SHP77 treated with DMSO at 0.1 percent for 48 hours (cell line): ENCODE measurements around the gene RPH3AL.
"Not testable (repeated sequence)": the region's sequence is repeated elsewhere in the genome, so short reads cannot be mapped to it uniquely, and the experiment has no call there.

Source experiments
- DNase-seq: peaks from one replicate; lab custom pipeline; 2025; lab: John Stamatoyannopoulos, UW

The RPH3AL gene

DNA sequence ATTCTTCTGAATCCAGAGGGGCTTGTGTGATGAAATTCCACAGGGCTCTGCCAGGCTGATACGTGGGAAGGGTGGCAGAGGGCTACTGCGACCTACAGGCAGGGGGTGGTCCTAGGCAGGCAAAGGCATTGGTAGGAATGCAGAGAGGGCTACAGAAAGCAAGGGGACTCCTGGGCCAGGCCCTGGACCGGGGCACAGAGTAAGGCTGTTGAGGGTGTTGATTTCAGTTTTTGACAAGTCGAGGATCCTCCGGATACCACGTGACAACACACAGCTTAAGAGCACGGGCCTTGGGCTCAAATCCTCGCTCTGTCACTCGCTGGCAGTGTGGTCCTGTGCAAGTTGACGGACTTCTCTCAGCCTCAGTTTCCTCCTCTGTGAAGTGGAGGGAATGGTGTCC, 152.0 kb downstream of the RPH3AL start:
- no peak for DNase-seq

DNA sequence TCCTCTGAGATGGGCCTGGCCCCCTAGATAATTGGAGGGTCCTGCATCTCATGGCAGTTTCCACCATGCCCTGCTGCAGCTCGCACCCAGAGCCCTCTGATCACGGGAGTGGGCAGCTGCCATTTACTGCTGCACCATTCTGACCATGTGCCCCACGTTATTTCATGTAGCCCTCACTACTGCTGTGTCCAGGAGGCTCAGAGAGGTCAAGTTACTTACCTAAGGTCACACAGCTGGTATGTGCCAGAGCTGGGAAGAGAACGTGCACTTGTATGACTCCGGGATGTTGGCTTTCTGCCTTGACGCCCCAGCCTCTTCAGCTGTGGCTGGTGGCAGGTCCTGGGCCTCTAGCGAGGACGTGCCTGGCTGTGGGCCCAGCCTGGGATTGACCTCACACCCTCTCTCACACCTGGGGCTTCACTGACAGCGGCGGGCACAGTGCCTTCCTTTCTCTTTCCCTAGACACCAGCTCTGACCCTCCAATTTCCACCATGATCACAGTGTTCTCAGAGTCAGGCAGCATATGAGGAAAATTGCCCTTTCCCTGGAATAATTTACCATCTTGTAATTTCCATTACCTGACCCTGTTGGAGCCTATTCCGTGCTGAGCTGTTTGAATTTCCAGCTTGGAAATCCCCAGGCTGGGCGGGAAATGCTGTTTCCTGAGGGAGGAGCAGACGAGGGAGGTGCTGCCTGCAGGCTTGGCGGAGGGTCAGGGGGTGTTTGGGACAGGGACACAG, 152.6 kb downstream of the RPH3AL start:
- peak; percentile 37 for DNase-seq

DNA sequence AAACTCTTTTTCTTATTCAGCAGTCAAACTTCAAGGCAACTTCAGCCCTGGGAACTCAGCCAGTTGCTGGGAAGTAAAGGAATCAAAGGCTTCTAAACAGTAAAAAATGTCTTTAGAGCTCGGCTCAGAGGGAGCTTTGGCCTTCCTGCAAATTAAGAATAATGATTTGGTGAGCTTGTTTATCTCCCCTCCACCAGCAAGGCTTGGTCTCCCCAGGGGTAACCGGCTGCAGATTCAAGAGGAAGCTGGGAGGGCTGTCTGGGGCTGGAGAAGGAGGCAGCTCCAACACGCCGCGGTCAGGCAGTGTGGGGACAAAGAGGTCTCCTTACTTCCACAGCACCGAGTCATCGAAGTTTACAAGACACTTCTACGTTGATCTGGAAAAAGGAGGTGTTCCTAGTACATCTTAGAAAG, 153.4 kb downstream of the RPH3AL start:
- DNase-seq, result no peak

DNA sequence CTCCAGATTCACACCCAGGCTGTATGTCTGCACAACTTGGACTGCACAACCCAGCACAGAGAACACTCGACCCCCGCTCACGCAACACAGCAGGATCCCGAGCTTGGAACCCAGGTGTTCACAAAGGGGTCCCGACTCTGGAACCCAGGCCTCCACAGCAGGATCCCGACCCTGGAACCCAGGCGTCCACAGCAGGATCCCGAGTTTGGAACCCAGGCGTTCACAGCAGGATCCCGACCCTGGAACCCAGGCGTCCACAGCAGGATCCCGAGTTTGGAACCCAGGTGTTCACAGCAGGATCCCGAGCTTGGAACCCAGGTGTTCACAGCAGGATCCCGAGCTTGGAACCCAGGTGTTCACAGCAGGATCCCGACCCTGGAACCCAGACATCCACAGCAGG, 154.4 kb downstream of the RPH3AL start:
- DNase-seq, result not testable (repeated sequence)

DNA sequence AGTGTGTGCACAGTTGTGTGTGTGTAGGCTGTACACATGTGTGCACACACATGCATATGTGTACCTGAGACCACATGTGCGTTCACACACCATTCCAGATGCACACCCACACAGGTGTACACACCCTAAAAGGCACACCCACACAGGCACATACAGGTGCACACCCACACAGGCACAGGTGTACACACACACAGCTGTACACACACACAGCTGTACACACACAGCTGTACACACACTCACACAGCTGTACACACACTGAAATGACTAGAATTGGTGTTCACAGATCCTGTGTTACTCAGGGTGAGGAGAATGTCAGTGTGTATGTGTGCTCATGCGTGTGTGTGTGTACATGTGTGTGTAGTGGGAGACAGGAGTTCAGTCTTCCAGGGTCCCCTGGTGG, 155.3 kb downstream of the RPH3AL start:
- no peak for DNase-seq

DNA sequence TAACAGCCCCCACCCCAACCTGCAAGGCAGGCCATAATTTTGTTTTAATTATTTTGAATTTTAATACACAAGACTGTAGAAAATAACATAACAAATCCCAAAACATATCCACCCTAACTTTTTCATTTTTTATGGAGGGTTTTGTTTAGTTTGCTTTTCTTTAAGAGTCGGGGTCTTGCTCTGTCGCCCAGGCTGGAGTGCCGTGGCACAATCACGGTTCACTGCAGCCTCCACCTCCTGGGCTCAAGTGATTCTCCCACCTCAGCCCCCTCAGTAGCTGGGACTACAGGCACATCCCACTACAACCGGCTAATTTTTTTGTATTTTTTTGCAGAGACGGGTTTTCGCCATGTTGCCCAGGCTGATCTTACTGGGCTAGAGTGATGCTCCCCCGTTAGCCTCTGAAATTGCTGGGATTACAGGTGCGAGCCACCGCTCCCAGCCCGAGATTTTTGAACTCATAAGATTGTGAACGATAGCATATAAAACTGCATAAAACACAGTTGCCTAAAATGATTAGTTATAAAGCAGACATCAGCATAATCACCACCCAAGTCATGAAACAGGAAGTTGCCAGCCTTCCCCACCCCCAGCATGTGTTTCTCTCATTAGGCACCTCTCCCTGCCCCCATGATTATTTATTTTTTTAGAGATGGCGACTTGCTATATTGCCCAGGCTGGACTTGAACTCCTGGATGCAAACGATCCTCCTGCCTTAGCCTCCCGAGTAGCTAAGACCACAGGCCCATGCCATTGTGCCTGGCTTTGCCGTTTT, 157.6 kb downstream of the RPH3AL start:
- no peak for DNase-seq

DNA sequence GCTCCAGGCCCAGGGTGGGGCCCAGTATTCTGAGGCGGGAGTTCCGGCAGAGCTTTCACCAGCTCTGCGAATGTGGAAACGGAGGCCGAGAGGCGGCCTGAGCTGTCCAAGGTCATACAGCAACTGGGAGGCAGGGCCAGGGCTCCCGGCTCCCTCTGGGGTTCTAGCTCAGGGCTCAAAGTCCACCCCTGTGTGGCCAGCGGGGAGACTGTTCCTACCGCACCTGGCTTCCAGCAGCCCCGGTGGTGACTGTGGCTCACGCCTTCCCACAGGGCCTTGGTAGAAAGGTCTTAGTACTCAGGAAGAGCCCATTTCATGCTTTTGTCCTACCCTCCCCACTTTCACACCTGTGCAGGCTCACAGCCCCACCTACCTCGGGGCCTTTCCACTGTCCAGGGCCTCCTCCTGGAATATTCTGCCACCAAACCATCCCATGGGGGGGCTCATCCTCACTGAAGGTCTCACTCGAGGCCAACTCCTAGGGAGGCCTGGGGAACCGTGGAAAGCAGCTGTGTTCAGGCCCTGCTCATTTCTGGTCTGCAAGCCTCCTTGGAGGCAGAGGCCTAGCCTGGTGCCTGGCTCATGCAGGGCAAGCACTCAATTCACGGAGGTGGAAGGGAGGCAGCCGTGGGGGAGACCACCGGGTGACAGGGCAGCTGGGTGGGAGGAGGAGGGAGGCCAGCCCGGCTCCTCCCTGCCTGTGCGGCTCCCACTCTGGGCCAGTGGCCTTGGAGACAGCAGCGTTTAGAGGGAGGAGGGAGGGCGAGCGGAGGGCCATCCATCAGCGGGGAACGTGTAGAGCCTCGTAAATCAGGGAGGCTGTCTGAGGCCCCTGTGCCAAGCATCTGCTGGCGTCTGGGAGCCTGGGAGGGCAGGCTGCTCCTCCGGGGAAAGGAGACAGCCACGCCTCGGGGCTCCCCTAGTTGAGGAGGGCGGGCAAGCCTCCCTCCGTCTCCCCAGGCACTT, 158.5 kb downstream of the RPH3AL start:
- DNase-seq, result peak; percentile 81

DNA sequence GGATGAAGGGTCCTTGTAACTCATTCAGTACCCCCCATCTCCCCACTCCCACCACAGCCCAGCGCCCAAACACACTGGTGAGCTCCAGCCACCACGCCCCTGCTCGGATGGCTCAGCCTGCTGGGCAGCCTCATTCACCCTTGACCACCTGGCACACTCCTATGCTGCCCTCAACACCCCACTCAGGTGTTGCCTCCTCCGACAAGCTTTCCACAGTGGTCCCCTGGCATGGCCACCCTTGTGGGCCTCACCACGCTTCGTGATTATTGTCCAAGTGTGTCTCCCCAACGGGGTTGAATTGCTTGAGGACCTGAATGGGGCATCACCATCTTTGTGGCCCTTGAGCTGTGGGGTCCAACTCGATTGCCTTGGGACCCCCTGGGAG, 159.2 kb downstream of the RPH3AL start:
- DNase-seq, result no peak

DNA sequence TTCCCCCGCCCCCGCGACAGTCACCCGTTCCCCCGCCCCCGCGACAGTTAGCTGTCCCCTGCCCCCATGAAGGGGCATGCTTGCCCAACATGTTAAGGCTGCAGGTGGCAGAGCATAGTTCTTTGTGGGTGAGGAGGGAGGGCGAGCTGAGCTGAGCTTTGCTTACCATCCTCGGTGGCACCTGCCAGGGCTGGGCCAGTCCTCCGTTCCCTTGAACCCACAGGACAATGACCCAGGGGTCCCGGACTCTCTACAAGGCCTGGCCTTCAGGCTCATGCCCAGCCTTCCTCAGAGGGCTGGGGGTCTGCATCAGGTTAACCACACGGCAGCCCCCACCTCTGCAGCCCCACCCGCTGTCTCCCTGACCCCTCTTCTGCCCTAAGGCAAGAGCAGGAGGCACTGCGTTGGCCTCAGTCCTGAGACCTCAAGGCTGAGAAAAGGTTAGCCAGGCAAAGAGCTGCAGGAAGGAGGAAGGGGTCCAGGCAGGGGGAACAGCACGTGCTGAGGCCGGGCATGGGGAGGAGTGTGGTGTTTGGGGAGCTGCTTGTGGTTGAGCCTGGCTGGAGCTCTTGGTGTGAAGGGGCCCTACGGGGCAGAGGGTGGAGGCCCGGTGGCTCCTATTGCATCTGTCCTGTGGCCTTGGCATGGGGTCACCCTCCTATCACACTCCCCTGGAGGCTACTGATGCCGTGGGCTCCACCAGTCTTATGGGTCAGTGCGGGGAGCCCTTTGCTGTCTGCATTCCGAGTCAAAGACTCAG, 159.8 kb downstream of the RPH3AL start:
- no peak for DNase-seq

DNA sequence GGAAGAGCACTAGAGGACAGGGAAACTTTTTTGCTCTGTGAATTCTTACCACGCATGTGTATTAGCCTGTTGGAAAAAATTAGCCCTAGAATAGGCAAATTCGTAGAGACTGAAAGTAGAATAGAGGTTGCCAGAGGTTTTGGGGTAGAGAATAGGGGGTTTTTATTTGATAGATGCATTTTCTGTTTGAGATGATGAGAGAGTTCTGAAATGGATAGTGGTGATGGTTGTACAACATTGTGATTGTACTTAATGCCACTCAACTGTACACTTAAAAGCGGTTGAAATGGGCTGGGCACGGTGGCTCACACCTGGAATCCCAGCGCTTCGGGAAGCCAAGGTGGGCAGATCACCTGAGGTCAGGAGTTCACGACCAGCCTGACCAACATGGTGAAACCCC, 163.2 kb downstream of the RPH3AL start:
- no peak for DNase-seq

DNA sequence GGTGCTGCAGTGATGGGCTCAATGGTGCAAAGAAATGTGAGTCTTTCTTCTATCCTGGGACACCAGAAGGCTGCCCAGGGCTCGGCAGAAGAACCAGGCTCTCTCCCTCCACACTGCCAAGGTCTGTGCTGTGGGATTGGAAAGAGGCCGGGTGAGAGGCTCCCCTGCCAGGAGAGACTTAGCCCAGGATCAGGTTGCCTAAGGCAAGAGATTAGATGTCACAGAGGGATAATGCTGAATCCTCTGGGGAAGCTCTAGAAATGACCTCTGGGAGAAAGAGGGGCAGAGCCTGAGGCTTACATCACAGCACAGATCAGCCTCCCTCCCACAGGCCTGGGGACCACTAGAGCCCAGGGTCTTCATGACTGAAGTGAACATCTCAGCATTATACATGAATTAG, 165.5 kb downstream of the RPH3AL start:
- no peak for DNase-seq

DNA sequence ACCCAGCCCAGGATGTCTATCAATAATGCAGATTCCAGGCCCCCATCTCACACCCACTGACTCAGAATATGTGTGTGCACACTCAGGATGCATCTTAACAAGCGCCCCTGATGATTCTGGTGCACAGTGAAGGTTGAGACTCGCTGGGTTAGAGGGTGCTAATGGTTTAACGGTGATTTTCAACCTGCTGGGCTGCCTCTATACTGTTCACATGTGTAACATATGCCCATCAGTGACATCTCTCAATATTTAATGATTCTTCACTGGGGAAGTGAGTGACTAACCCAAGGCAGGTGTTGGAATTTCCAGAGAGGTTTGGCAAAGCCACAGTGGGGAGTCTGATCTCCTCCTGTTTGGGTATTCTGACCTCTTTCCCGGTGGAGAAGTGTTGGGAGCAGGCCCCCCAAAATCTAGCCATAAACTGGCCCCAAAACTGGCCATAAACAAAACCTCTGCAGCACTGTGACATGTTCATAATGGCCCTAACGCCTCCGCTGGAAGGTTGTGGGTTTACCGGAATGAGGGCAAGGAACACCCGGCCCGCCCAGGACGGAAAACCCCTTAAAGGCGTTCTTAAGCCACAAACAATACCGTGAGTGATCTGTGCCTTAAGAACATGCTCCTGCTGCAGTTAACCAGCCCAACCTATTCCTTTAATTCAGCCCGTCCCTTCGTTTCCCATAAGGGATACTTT, 167.0 kb downstream of the RPH3AL start:
- DNase-seq, result no peak

DNA sequence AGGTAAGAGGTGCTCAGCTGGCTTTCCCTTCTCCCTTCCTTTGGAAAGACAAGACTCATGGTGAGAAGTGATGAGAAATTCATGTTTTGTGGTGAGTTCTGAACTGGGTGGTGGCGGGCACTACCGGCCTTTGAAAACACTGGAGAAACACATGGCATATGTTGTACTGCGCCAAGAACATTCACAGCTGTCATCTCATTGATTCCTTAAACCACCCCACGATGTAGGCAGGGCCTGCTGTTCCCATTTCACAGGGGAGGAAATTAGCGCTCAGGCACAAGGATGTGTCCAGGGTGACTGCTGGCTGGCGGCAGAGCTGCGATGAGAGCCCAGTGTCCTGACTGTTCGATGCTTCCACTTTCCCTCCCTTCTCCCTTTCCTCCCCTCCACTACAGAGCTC, 169.6 kb downstream of the RPH3AL start:
- no peak for DNase-seq

DNA sequence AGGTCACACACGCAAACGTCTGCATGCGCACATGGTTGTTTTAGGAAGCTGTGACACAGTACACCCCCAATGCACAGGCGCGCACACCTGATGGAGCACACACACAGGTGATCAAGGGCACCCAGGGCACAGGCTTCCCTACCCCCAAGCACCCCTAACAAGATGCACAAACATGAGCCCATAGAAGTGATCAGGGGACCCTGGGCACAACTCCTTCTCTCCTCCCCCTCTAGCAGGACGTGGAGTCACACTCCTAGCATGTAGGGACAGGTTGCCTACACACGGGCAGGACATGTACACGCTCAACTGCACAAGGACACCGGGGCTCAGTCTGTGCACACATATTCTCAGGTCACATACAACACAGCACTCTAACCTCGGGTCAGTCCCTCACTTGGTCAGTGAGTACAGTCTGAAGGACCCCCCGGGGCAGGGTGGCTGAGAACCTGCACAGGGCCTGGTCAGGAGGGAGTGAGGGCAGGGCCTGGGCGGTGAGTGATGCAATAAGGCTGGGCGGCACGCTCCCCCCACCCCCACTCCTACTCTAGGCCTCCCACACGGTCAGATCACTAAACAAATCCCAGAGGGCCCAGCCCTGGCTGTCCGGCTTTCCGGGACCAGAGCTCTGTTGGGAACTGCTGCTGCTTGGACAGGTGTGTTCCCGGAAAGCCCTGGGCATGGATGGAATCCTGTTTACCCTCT, 170.4 kb downstream of the RPH3AL start:
- peak; percentile 50 for DNase-seq

DNA sequence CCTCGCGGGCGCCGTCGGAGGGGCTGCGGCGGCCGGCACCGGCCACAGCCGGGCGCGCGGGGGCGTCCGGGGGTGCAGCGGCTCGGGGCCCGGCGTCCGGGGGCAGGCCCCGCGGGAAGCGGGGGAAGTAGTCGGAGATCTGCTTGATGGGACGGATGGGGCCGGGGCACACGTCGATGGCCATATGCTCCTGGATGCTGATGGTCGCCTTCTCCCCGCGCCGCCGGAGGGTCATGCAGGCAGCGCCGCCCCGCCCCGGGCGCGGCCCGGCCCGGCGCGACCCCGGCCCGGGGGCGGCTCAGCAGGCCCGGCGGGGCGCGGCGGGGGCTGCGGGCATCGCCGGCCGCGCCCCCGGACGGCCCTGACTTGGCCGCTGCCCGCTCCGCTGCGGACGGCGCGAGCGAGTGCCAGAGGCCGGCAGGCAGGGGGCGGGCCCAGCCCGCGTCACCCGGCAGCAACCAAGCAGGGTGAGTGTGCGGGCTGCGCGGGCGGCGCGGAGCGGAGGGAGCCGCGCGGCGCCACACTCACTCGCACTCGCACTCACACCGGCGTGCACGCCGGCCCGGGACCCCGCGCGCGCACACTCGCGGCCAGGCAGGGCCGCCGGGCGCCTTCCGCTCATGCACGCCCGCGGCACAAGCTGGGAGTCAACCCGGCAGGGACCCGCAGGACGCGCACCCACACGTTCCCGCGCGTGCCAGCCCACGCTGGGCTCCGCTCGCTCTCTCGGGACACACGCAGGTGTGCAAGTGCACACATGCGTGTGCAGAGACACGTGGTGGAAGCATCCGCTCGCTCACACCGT, 171.2 kb downstream of the RPH3AL start, which contains the start of gene DOC2B:
DOC2B (minus strand) TSS at position 406 of the 805 bp plus-strand sequence; CDS start at position 235, 171 bp downstream.
- DNase-seq, result no peak

DNA sequence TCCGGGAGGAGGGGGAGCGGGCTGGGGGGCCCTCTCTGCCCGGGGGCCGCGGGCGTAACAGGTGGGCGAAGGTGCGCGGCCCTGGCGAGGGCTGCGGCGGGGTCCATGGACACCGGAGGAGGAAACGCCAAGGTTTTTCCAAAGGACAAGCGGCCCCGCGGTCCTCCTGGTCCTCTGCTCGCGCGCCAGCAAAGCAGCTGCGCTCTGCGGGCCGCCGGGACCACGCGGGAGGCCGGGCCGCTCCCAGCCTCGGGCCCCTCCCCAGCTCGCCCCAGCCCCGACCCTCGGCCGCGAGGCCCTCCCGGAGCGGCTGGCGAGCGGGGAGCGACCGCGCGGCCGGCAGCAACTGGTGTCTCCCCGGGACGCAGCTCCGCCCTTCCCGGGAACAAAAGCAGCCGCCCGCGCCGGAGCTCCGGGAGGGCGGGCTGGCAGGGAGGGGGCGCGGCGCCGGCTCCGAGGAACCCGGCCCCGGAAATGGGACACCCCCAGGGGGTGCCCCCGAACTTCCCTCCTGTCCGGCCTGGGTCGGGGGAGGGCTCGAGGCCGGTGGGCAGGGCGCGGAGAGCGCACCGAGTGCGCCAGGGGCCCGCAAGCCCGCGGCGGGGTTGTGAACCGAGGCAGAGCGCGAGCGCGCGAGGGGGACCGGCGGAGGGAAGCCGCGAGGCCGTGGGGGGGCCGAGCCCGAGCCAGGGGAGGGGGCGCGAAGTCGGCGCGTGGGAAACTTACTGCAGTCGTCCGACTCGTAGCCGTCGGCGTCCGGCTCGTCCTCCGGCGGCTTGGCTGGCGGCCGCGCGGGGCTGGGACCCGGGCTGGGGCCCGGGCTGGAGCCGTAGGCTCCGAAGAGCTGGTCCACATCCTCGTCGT, 172.0 kb downstream of the RPH3AL start:
- DNase-seq, result no peak

DNA sequence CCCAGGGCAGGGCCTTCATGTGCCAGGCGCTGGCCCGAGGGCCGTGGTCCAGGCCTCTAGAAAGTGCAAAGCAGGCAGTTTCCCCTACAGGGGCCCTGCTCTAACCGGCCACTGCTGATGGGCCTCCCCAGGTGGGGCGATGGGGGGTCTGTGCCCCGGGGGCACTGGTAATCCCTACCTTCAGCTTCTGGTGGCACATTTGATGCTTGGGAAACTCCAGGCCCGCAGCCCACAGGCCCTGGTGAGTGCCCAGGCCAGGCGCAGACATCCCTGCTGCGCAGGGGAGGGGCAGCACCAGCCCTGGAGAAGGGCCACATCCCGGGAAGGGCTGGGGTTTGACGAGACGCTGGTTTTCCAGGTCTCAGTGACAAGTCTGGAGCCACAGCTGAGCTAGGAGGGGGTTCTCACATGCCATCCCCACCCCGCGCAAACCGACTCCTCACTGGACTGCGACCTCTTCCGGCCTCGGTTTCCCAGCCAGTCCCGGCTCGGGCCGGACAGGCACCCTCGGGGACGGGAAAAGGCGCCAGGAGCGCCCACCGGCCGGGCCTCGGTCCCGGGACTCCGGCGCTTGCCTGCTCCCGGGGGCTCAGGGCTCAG, 172.7 kb downstream of the RPH3AL start:
- DNase-seq, result no peak

DNA sequence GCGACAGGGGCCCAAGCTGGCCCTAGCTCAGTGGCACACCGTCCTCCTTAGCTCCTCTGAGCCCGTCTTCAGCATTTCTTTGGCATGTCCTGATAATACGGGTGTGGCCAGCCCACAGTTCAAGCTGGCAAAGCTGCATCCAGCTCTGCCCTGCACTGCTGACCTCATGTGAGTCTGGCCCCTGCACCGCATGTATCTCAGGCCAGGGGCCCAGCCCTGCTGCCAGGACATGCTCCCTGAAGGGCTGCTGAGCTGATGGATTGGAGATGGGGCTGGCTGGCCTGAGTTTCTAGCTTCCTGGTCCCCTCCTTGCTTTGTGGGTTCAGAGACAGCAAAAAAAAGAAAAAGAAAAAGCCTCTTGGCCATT, 173.6 kb downstream of the RPH3AL start:
- no peak for DNase-seq
